Measurements from ENCODE around the gene CRIP3. TPM values are rescaled to one million over a fixed set of nuclear protein-coding genes. Genes with fewer than 3 reads are reported as not detected.

Gene CRIP3
- total and polyA plus RNA-seq, 2 of the 8 experiments (the other 6 are each of a cell fraction or from before 2014, with no cell fraction given), result 34.0 to 46.3 TPM

GRCh38 chr6:43280234-43280633, 28.4 kb downstream of the CRIP3 start:
- H2BK5ac ChIP-seq (ENCODE audit: low read depth, low read length), result no peak overlapping the region
- WGBS, 2 experiments (ENCODE audit: extremely low coverage in 1 of 2, insufficient coverage in 1 of 2, insufficient read length in 1 of 2, insufficient replicate concordance in 2 of 2, low coverage in 1 of 2, low lambda C conversion rate in 2 of 2, missing lambda C conversion rate in 1 of 2), result 78% methylated on average over 2 of the region's 2 CpGs; no CpG with 5 or more reads in 1 of the 2 experiments
- H3K14ac ChIP-seq (ENCODE audit: insufficient read length), result no peak overlapping the region
- H3K27me3 ChIP-seq (replicated peaks in 1 of 4; ENCODE audit: control insufficient read depth in 3 of 4, extremely low read depth in 1 of 4, insufficient read depth in 3 of 4, low read length in 3 of 4), result peaks cover 3 to 29% (median 22%) of the 10 kb centered on the region in 4 experiments; a peak in 6 of 7 replicates
- POLR2A ChIA-PET (ENCODE audit: partially characterized antibody), result interaction anchor here (0.8 to 1.1 kb wide), 2 partner anchors 16 to 18 kb away, joined by 3 read pairs; partner anchors contain the start of gene SLC22A7
- H4K5ac ChIP-seq (ENCODE audit: insufficient read length, low read depth, low read length), result no peak overlapping the region
- H2BK20ac ChIP-seq (ENCODE audit: low read length), result no peak overlapping the region
- no peak overlapping the region for H2BK120ac ChIP-seq (replicated peaks; ENCODE audit: low read depth, low read length)
- CTCF ChIA-PET (ENCODE audit: partially characterized antibody), result interaction anchor here (1.0 to 3.9 kb wide), 7 partner anchors 9 to 227 kb away, joined by 3 to 20 read pairs (median 3); no protein-coding TSS in a partner anchor
- peaks cover 6% of the 10 kb centered on the region for H3K23me2 ChIP-seq (ENCODE audit: low read depth, low read length)
- no peaks in the 10 kb centered on the region for H4K20me1 ChIP-seq (replicated peaks in 1 of 2; ENCODE audit: control insufficient read depth in 1 of 2, insufficient read depth in 2 of 2, low read length in 2 of 2)
- no peak overlapping the region for H4K8ac ChIP-seq (ENCODE audit: extremely low read depth, insufficient read depth, low read length)
- no peak overlapping the region for H2AFZ ChIP-seq (ENCODE audit: low read length)
- FAIRE-seq, result no peak
- H2AK5ac ChIP-seq (ENCODE audit: low read depth, low read length), result no peak overlapping the region
- H3K27ac ChIP-seq (ENCODE audit: low read depth, low read length), result no peak overlapping the region
- no peak overlapping the region for H2BK12ac ChIP-seq (ENCODE audit: low read depth, low read length)
- no peaks in the 10 kb centered on the region for H3K79me1 ChIP-seq (ENCODE audit: low read depth, low read length)
- H3K4ac ChIP-seq (replicated peaks; ENCODE audit: insufficient read length, low read depth, low read length), result no peak overlapping the region
- H3K56ac ChIP-seq (replicated peaks; ENCODE audit: insufficient read length, low read depth, low read length), result no peak overlapping the region
- H3K79me2 ChIP-seq (ENCODE audit: control insufficient read depth in 1 of 2, insufficient read depth in 2 of 2, low read length in 2 of 2), result no peaks in the 10 kb centered on the region
- H3K4me1 ChIP-seq (replicated peaks in 1 of 4; ENCODE audit: control insufficient read depth in 3 of 4, insufficient read depth in 4 of 4, low read length in 3 of 4), result peaks cover 4 to 27% (median 17%) of the 10 kb centered on the region in 4 experiments
- H3K4me2 ChIP-seq (ENCODE audit: insufficient read depth in 1 of 2, low read depth in 2 of 2, low read length in 2 of 2), result no peak overlapping the region
- no peak overlapping the region for H3K23ac ChIP-seq (ENCODE audit: insufficient read length)
- DNase-seq (ENCODE audit: low read depth in 1 of 2, low spot score in 2 of 2), result no peak
- no peaks in the 10 kb centered on the region for H3K36me3 ChIP-seq (ENCODE audit: control insufficient read depth in 2 of 4, insufficient read depth in 4 of 4, low read length in 3 of 4)
- no peaks in the 10 kb centered on the region for H3K9me3 ChIP-seq (ENCODE audit: insufficient read depth in 2 of 2, low read depth in 1 of 2, low read length in 1 of 2)
- H3K9ac ChIP-seq (replicated peaks in 1 of 4; ENCODE audit: extremely low read depth in 1 of 4, low read depth in 3 of 4, low read length in 3 of 4), result no peak overlapping the region
- no peak overlapping the region for H2BK15ac ChIP-seq (ENCODE audit: low read length)
- H4K91ac ChIP-seq (replicated peaks; ENCODE audit: insufficient read length, low read length), result no peak overlapping the region
- H3K18ac ChIP-seq (ENCODE audit: extremely low read depth, low read length), result no peak overlapping the region
- H3K4me3 ChIP-seq (ENCODE audit: extremely low read depth in 1 of 4, insufficient read depth in 2 of 4, low read depth in 3 of 4, low read length in 4 of 4), result no peak overlapping the region
- no peak for TF ChIP-seq EP300 (IDR thresholded peaks at IDR 0.05; ENCODE audit: borderline replicate concordance in 1 of 2, low read depth in 2 of 2, low read length in 2 of 2)
- TF ChIP-seq POLR2AphosphoS5 (IDR thresholded peaks at IDR 0.05; ENCODE audit: low read depth, low read length), result no peak
- TF ChIP-seq BACH1 (IDR thresholded peaks at IDR 0.05; ENCODE audit: low read length), result no peak
